GDM1 (cell line): ENCODE measurements around the gene MCFD2.
"Not testable (repeated sequence)": the region's sequence is repeated elsewhere in the genome, so short reads cannot be mapped to it uniquely, and the experiment has no call there.

Source experiments
- DNase-seq: peaks from one replicate; lab custom pipeline; 2025; lab: John Stamatoyannopoulos, UW

Gene MCFD2

GRCh38 chr2:46902465-46902864 lies 13.1 kb downstream of the MCFD2 start:
- DNase-seq, result no peak

GRCh38 chr2:46901611-46902010 lies 14.0 kb downstream of the MCFD2 start:
- DNase-seq, result no peak

GRCh38 chr2:46900381-46900780 lies 15.2 kb downstream of the MCFD2 start:
- DNase-seq, result no peak

DNA sequence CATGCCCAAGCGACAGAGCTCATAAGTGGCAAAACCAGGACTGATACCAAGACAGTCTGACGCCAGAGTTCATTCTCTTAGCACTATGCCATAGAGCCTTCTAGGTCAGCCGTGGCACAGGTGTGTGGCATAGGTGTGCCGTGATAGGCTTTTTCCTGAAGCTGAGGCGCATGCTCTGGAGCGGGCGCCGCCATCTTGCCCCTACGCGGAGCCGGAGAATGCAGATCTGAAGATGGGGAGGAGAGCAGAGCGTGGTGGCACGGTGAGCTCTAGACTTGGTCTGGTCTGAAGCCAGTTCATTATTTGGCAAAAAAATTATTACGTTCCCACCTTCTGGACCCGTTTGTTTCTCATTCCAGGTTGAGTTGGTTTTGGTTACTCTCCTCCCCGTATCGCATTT lies 16.6 kb downstream of the MCFD2 start:
- no peak for DNase-seq

DNA sequence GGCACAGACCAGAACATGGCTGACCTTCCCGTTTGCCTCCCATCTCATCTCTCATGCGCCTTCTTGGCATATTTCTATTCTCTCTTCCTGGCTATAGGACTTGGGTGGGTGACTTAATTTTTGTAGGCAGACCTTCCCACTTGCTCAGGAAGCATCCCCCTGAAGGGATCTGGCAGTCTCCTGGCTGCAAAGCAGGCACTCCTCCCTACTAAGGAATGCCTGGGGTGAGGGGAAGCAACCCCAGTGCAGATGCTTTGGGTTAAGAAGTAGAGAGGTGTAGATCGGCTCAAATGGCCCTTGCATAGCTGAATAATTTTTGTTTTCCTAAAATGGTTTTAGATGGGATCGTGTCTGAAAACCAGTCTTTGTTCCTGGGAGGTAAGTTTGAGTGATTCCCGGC lies 17.6 kb downstream of the MCFD2 start:
- DNase-seq, result no peak

DNA sequence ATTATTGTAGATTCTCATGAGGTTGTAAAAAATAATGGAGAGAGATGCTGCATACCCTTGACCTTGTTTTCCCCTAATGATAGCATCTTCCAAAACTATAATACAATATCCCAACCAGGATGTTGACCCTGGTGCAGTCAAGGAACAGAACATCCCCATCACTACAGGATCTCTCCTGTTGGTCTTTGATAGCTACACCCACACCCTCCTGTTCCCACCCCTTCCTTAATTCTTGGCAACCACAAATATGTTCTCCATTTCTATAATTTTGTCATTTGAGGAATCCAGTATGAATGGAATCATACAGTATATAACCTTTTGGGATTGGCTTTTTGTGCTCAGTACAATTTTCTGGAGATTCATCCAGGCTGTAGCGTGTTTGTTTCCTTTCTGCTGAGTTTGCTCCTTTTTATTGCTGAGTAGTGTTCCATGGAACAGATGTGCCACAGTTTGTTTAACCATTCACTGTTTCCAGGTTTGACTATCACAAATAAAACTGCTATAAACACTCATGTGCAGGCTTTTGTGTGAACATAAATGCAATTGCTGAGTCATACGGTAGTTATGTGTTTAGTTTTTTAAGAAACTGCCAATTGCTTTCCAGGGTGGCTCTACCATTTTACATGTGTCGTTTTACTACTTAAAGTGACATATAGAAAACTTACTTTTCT lies 22.2 kb downstream of the MCFD2 start:
- DNase-seq, result no peak

- DNase-seq, result no peak
Measured at GRCh38 chr2:46891956-46892553, 23.6 kb downstream of the MCFD2 start.

- no peak for DNase-seq
Measured at GRCh38 chr2:46888421-46888952, 27.1 kb downstream of the MCFD2 start.

GRCh38 chr2:46887028-46887885 lies 28.3 kb downstream of the MCFD2 start:
- no peak for DNase-seq

GRCh38 chr2:46886268-46887027 lies 29.2 kb downstream of the MCFD2 start:
- DNase-seq, result no peak

DNA sequence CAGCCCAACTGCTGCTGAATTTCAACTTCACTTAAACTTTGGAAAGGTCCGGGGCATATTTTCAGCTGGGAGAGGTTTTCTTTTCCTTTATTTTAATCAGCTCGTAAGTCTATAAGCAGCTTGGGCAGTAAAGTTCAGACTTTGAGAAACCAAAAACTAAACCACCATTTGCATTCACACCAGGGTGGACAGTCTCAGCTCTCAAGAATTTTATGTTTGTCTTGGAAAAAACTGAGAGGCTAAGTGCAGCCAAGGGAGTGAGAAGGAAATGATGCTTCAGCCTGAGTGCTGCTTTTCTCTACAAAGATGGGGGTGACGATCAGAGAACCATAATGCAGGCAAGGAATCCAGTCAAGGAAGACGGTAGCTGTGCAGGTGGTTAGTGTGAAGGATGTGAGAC lies 30.2 kb downstream of the MCFD2 start:
- DNase-seq, result no peak

DNA sequence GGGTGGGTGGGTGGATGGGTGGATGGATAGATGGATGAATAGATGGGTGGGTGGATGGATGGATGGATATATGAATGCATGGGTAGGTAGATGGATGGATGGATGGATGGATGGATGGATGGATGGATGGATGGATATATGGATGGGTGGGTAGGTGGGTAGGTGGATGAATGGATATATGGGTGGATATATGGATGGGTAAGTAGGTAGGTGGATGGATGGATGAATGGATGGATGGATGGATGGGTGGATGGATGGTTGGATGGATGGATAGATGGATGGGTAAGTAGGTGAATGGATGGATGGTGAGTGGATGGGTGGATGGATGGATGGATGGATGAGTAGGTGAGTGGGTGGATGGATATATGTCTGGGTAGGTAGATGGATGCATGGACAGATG lies 36.1 kb downstream of the MCFD2 start:
- no peak for DNase-seq

DNA sequence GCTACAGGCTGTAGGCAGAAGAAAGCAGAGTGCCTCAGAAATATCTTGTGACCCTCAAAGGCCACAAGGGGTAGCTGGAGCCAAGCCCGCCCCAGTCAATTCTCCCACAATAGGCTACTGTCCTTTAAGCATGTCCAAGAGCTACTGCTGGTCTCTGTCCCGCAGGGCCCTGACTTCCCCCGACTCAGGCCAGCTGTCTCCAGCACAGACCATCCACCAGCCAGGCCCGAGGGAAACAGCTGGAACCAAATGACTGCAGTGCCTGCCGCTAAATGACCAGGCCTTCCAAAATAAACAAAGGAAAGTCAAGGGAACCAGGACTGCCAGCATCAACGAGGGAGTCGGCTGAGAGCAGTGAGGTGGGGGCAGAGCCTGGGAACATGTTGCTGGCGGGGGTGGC lies 36.7 kb downstream of the MCFD2 start:
- DNase-seq, result no peak

DNA sequence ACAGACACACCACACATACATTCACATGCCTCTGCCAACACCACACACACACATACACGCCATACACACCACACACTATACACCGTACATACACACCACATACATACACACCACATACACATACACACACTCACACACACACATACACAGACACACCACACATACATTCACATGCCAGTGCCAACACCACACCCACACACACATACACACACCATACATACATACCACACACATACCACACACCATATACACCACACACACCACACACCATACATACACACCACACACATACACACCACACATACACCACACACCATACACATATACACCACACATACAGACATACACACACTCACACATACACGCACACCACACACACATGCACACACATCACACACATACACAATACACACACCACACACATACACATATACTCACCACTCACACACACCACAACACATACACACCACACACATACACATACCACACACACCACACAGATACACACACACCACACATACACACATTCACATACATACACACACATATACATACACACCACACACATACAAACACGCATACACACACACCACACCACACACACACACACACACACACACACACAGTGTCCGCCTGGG lies 37.2 kb downstream of the MCFD2 start:
- DNase-seq, result no peak

GRCh38 chr2:46877619-46878113 lies 37.9 kb downstream of the MCFD2 start:
- DNase-seq, result no peak

DNA sequence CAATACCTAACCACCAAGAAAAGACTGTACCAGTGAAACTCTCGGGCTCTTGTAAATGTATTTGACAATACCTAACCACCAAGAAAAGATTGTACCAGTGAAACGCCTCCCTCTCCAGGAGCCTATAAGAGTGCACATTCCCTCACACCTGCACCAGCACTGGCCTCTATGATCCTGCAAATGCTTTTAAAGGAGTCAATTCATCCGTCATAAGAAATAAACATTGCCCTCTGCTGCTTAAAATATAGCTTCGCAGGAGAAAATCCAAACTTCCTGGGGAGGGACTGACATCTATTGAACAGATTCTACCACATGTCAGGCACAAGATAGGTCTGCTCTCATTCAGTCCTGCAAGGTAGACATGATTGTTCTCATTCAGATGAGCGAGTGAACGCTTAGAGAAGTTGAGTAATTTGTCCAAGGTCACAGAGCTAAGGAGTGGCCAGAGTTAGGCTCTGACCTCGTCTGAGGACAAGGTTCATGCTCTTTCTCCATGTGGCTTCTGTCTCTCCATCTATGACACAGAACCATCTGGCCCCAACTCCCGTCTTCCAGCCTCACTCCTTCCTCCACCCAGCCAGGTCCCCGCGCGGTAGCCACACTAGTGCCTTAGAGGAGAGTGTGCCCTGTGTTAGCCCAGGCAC lies 38.7 kb downstream of the MCFD2 start:
- peak; percentile 18 for DNase-seq

DNA sequence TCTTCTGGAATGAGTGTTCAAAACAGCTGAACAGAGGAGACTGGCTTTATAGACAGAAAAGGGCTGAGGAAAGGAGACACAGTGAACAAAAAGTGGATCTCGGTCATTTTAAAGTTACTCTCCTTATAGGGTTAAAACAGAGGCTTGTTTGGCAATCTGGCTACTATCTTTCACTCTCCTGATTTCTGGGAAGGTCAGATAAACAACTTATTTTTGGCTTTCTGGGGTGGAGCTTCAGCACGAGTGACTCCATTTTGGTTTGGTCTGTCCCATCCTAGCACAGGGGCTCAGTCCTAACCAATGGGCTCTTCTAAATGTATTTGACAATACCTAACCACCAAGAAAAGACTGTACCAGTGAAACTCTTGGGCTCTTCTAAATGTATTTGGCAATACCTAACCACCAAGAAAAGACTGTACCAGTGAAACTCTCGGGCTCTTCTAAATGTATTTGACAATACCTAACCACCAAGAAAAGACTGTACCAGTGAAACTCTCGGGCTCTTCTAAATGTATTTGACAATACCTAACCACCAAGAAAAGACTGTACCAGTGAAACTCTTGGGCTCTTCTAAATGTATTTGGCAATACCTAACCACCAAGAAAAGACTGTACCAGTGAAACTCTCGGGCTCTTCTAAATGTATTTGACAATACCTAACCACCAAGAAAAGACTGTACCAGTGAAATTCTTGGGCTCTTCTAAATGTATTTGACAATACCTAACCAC lies 39.5 kb downstream of the MCFD2 start:
- not testable (repeated sequence) for DNase-seq

DNA sequence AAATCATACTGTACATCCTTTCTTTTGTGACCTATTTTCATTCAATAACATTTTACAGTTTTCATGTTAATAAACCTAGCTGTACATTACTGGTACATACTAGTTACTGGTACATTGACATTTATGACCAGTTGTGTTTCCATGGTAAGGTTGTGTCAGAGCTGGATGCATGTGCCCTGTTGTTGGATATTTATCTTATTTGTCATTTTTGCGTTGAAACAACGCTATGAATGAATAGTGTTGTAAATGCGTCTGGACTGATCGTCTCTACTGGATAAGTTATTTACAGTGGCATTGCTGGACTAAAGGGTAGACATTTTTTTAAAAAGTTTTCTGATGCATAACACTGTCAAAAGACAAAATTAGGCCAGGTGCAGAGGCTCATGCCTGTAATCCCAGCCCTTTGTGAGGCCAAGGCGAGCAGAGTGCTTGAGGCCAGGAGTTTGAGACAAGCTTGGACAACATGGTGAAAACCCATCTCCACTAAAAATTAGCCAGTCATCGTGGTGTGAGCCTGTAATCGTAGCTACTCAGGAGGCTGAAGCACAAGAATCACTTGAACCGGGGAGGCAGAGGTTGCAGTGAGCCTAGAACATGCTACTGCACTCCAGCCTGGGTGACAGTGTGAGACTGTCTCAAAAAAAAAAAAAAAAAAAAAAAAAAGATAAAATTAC lies 40.2 kb downstream of the MCFD2 start:
- DNase-seq, result no peak

DNA sequence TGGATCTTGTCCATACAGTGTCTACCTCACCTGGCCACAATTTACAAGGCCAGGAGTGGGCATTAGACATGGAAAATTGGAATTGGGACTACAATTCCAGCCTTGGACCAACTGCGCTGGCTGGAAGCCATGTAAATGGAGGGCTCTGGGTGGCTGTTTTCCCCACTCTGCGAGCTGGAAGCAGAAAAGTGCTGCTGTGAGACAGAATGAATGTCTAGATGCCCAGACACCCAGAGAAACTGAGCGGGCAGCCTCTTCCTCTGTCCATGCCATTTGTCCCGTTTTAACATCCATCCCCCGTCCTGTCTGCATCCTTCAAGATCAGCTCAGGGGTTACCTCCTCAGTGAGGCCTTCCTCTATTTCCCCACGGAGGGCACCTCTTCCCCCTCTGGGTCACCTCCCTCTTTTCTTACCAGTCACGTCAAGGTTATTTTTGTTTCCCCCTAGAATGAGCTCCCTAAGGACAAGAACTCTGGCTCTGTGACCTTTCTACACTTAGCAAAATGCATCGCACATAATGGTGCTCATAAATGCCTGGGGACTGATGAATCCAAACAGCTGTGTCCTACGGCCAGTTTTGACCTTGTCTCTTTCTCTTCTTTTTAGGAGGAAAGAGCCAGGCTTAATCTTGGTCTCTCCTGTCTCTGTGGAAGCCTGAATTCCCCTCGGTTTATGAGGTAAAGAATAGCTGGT lies 41.2 kb downstream of the MCFD2 start:
- no peak for DNase-seq
